Stimulated activated CD8-positive, alpha-beta memory T cell treated with anti-CD3 and anti-CD28 coated beads, Interleukin-12 subunit alpha, Interleukin-12 subunit beta, amount 100 ng/mL, for 24 hours (primary cell): ENCODE results near the gene LAMC1.

Source experiments
- DNase-seq: peaks from one replicate; pipeline ENCODE4 v3.0.0-alpha.2; 2020; ENCODE audit errors: extremely low read depth

The LAMC1 gene

GRCh38 chr1:183079712-183080388 lies 56.6 kb downstream of the LAMC1 start:
- DNase-seq = no peak

DNA sequence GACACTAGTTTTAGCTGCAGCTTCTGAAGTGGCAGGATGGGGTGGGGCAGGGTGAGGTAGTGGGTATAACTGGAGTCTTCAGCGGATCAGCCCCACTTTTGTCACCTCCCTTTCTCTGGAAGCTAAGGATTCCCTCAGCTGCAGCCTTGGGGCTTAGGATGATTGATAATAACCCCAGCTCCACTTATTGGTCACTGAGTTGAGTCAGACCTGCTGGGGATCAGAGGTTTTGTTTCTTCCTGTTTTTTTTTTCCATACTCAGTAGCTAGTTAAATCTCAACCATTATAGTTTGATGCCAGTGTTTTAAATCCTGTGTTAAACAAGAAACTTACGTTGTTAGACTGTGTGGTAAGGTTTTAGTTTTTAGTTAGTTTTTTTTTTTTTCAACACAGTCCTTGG lies 57.2 kb downstream of the LAMC1 start:
- no peak for DNase-seq

DNA sequence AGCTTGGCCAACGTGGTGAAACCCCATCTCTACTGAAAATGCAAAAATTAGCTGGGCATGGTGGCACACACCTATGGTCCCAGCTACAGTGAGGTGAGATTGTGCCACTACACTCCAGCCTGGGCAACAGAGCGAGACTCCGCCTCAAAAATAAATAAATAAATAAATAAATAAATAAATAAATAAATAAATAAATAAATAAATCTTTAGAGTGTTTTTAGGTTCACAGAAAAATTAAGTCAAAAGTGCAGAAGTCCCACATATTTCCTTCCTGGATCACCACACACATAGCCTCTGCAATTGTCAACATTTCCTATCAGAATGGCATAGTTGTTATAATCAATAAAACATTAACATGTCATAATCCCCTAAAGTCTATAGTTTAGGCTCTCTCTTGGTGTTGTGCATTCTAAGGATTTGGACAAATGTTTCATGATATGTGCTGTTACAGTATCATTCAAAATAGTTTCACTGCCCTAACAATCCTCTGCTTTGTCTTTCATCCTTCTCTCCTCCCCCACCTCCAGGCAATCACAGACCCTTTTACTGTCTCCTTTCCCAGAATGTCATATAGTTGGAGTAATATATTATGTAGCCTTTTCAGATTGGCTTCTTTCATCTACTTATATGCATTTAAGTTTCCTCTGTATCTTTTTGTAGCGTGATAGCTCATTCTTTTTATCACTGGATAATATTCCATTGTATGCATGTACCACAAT lies 58.3 kb downstream of the LAMC1 start:
- DNase-seq = no peak

- DNase-seq = no peak
These were observed 59.4 kb downstream of the LAMC1 start for GRCh38 chr1:183082650-183083049.

DNA sequence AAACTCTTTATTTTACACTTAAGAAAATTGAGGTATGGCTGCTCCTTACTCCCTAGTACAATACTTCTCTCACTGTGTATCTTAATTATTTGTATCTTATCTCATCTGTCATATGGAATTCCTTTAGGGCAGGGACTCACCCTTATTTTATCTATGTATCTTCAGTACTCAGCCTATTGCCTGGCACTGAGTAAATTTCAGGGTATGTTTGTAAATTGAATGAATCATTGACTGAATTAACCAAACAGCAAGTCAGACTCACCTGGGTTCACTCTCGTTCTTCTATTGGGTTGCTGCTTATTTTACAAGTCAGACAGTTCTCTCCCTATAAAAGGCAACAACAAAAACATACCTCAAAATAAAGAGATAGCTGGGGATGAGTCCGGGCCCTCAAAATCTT lies 63.8 kb downstream of the LAMC1 start:
- no peak for DNase-seq

DNA sequence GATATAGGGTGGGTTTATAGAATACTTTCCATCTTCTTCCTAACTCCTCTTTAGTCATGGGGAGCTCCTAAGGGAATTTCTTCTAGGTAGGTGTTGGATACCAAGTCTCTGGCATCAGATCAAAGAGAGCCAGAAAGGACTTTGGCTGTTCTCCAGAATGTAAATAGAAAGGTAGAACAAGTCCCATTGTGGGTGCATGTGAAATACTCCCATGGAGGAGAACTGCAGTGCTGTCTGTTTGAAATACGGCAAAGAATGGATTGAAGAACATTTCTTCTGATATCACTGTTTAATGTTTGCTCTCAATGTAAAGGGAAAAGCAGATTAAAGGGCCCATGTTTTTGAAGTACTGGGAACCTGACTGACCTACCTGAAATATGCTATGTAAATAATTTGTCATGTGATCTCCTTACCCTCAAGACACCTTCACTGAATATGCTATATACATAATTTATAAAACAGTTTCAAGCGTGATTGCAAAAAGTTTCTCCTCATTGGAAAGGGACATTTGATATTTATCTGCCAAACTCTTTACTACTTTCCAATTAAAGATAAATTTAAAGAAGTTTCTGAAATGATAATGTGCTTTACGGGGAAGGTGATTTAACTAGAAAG lies 65.9 kb downstream of the LAMC1 start:
- no peak for DNase-seq

DNA sequence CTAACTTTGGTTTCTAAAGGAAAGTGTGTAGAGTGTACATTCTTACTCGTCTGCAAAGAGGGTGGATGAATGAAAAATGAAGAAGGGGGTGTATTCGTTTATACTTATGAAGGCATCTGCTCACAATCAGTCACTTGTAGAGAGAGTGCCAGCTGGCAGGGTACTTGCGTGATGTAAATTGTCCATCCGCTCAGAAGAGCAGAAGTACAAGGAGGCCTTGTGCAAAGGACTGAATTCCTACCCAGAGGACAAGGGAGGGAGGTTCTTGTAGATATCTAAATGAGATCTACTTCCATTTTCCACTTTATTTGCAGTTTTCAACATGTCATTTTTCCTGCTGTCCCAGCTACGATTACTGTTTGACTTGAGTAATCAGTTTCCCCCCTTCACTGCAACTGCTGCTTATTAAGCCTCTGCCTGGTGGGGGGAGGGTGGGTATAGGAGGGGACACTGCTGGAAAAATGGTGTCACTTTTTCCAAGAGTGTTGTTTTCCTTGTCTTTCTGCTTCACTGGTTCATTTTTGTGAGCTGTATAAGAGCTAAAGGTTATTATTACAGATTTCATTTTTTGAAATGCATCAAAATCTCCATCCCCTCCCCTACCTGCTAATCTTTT lies 67.3 kb downstream of the LAMC1 start:
- no peak for DNase-seq

GRCh38 chr1:183091181-183091580 lies 68.0 kb downstream of the LAMC1 start:
- DNase-seq = no peak

- DNase-seq = no peak
These were observed 69.1 kb downstream of the LAMC1 start for GRCh38 chr1:183092350-183092749.

- no peak for DNase-seq
These were observed 69.9 kb downstream of the LAMC1 start for GRCh38 chr1:183093066-183093668.

DNA sequence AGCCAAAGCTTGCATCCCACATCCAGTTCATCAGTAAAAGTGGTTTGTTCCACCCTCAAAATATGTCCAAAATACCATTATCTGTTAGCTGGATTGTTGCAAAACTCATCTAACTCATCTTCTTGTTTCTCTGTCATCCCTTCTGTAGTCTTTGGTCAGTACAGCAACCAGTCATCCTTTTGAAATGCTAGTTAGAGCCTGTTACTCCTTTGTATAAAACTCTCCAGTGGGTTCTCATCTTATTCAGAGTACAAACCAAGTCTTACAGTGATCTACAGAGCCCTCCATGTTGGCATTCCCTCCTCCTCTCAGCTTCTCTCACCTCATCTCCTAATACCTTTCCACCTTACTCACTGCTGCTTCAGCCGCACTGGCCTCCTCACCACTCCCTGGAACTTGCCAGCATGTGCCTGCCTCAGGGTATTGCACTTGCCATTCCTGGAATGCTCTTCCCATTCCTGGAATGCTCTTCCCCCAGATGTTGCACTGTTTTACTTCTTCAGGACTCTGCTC lies 70.6 kb downstream of the LAMC1 start:
- DNase-seq = no peak

DNA sequence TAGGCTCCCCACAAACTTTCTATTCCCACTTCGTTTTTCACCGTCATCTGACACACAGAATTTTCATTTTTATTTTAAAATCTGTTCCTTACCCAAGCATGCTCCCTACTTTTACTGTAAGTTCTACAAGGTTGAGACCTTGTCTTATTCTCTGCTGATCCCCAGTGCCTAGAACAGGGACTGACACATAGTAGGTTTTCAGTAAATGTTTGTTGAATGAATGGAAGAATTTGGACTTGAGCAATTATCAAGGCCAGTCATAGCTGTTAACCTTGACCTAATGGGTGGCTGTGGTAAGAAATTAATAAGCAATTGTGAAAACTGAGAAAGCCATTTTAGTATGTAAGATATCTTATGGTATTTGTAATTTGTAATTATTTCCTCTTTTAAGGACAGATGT lies 71.1 kb downstream of the LAMC1 start:
- no peak for DNase-seq

- DNase-seq = no peak
These were observed 73.1 kb downstream of the LAMC1 start for GRCh38 chr1:183096351-183096750.

- DNase-seq = no peak
These were observed 73.7 kb downstream of the LAMC1 start for GRCh38 chr1:183096894-183097293.

DNA sequence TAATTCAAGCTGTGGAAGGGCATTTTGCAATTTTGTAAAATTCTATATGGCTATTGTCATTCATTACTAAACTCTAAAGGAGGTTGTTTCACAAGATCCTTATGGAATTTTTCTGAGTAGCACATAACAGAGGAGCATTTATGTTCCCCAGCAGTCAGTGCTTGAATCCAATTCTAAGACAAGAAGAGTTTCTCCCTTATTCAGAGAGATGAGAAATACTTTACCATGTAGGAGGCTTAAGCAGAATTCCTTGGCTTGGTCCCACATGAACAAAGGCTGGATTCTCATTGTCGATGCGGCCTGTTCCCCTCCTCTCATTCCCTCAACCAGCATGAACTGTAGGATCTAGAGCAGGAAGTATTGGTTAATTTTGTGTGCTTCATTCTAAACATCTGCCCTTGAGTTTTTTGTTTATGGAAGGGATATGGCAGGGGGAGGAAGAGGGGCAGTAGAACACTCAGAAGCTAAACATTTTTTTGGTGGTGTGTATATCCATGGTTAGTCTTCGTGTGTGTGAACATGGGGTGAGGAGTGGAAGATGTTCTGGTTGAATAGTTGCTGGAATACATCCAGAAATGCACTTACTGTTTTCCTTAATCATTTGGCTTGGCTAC lies 74.3 kb downstream of the LAMC1 start:
- no peak for DNase-seq

DNA sequence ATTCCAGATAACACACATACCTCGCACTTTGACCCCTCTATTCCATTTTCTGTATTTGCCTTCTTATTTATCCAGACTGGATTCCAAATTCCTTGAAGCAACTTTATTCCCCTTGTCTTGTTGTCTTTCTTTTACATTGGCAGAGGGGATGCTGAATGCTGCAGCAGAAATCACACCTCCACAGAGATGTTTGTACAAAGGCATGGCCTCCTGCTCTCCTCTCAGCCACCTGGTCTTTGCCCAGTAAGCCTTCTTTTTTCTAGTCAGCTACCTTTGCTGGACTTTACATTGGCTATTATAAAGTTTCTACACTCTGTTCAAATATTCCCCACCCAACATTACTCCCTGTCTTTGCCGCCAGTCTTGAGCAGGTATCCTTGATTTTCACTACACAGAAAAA lies 75.1 kb downstream of the LAMC1 start:
- DNase-seq = no peak

DNA sequence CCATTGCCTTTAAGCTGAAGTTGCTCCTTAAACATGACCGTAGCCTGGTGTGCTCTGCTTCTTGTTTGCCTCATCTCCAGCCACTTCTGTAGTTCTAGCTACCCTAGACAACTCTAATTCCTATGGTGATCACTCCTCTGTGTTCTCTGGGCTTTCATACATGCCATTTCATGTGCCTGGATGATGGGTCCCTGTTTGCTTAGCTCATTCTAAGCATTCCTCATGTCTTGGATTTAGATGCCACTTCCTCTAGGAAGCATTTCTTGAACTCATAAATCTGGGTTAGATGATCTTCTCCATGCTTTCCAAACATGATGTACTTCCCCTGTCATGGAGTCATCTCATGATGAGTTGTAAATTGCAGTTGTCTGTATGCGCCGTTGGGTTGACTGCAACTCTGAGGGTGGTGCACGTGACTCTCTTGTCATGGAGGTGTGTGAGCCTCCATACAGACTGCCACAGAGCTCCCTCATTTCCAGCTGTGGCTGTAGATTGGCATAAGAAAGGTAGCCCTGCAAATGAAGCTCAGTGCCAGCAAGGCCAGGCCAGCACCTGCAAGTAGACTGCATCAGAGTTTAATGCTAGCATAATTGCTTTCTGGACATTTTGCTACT lies 77.2 kb downstream of the LAMC1 start:
- no peak for DNase-seq

GRCh38 chr1:183101081-183101480 lies 77.9 kb downstream of the LAMC1 start:
- no peak for DNase-seq

DNA sequence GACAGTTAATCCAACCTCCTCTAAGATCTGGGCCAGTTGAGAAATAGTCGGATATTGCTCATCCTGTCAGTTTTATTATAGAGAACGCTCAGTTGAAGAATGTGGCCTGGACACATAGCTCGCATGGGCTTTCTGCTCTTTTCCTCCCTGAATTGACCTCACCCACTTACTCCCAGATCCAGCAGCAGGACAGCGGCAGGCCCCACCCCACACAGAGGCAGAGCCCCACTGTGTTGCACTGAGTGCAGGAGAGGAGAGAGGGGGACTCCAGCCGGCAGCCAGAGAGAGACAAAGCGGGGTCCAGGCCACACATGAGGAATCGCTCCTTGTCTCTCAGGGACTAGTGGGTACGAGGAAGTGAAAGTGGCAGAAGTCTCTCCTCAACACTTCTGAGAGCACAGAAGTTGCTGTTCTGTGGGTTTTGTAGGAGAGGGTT lies 78.6 kb downstream of the LAMC1 start:
- DNase-seq = no peak

- no peak for DNase-seq
These were observed 79.9 kb downstream of the LAMC1 start for GRCh38 chr1:183103147-183103546.

- no peak for DNase-seq
These were observed 80.4 kb downstream of the LAMC1 start for GRCh38 chr1:183103577-183103976.
